CD14-positive monocyte (primary cell): ENCODE results near the gene MALSU1. TPM values are rescaled to one million over a fixed set of nuclear protein-coding genes. Genes with fewer than 3 reads are reported as not detected.

Experiments
- DNase-seq, 3 donors: peaks; one replicate each; pipeline ENCODE4 v3.0.0-alpha.2; 2011 to 2022
- H2AFZ ChIP-seq: 2 replicates; pipeline ENCODE4 v1.6.0; 2012; ENCODE audit warnings: mild to moderate bottlenecking, low read depth, low read length, inconsistent platforms; ENCODE audit not compliant: insufficient read depth, poor library complexity, severe bottlenecking
- H3K27ac ChIP-seq, 2 donors: 1 replicate in 1 of 2; 2 replicates in 1 of 2; pipeline ENCODE4 v1.5.1; 2012 to 2013; ENCODE audit warnings: low read length in 2 of 2, control low read depth in 1 of 2, inconsistent platforms in 1 of 2, low read depth in 1 of 2, mild to moderate bottlenecking in 1 of 2
- H3K27me3 ChIP-seq, 2 donors: one replicate each; pipeline versions ENCODE4 v1.6.0 to v1.6.1; 2011 to 2013; ENCODE audit warnings: low read length in 2 of 2; ENCODE audit not compliant: control insufficient read depth in 2 of 2, insufficient read depth in 2 of 2
- H3K36me3 ChIP-seq, 2 donors: replicated peaks in 1 of 2; 1 replicate in 1 of 2; 2 replicates in 1 of 2; pipeline versions ENCODE4 v1.5.1 to v1.6.1; 2012 to 2013; ENCODE audit warnings: low read length in 2 of 2, control low read depth in 1 of 2, inconsistent platforms in 1 of 2, mild to moderate bottlenecking in 1 of 2; ENCODE audit not compliant: insufficient read depth in 2 of 2, control insufficient read depth in 1 of 2
- H3K4me1 ChIP-seq, 2 donors: 1 replicate in 1 of 2; 2 replicates in 1 of 2; pipeline versions ENCODE4 v1.5.1 to v1.6.1; 2012 to 2013; ENCODE audit warnings: low read length in 2 of 2, control low read depth in 1 of 2, inconsistent platforms in 1 of 2, mild to moderate bottlenecking in 1 of 2, moderate library complexity in 1 of 2; ENCODE audit not compliant: insufficient read depth in 2 of 2, control insufficient read depth in 1 of 2
- H3K4me2 ChIP-seq: replicated peaks from 2 replicates; pipeline ENCODE3; 2012; ENCODE audit warnings: low read length, moderate library complexity, mild to moderate bottlenecking; ENCODE audit not compliant: poor library complexity, severe bottlenecking; ENCODE audit errors: extremely low read depth
- H3K4me3 ChIP-seq, 3 experiments: fragments of 200-600 bp in 1 of 3; sonication (generic) in 1 of 3; replicated peaks in 1 of 3; 1 replicate in 2 of 3; 2 replicates in 1 of 3; pipeline ENCODE4 v1.5.1; 2011 to 2013; ENCODE audit warnings: low read length in 3 of 3, mild to moderate bottlenecking in 3 of 3, control low read depth in 2 of 3, low read depth in 2 of 3, inconsistent platforms in 1 of 3, moderate library complexity in 1 of 3
- H3K79me2 ChIP-seq: 2 replicates; pipeline ENCODE4 v1.6.0; 2012; ENCODE audit warnings: mild to moderate bottlenecking, control low read depth, inconsistent platforms, low read length, moderate library complexity; ENCODE audit not compliant: insufficient read depth
- H3K9ac ChIP-seq: 2 replicates; pipeline ENCODE4 v1.6.0; 2017; ENCODE audit warnings: low read length, mild to moderate bottlenecking; ENCODE audit not compliant: insufficient read depth, poor library complexity, severe bottlenecking
- H3K9me3 ChIP-seq, 2 donors: replicated peaks in 1 of 2; 1 replicate in 1 of 2; 2 replicates in 1 of 2; pipeline versions ENCODE4 v1.5.1 to v1.6.1; 2012 to 2013; ENCODE audit warnings: low read length in 2 of 2, control low read depth in 1 of 2; ENCODE audit not compliant: control insufficient read depth in 1 of 2, insufficient read depth in 1 of 2
- H4K20me1 ChIP-seq: 2 replicates; pipeline ENCODE4 v1.6.0; 2012; ENCODE audit warnings: mild to moderate bottlenecking, low read length, control low read depth, moderate library complexity; ENCODE audit not compliant: insufficient read depth
- H3K27ac Mint-ChIP-seq, 7 donors: one replicate each; pipeline ENCODE4 v1.8.0; 2020; ENCODE audit warnings: mild to moderate bottlenecking in 7 of 7, mixed read lengths in 7 of 7, moderate library complexity in 6 of 7, inconsistent platforms in 2 of 7
- H3K27me3 Mint-ChIP-seq, 3 donors: one replicate each; pipeline ENCODE4 v1.8.0; 2021 to 2022; ENCODE audit warnings: low read depth in 3 of 3, mild to moderate bottlenecking in 3 of 3, mixed read lengths in 3 of 3, moderate library complexity in 3 of 3, inconsistent platforms in 1 of 3
- H3K36me3 Mint-ChIP-seq, 2 donors: one replicate each; pipeline ENCODE4 v1.8.0; 2020; ENCODE audit warnings: mixed read lengths in 2 of 2, inconsistent platforms in 1 of 2, mild to moderate bottlenecking in 1 of 2
- H3K4me1 Mint-ChIP-seq: one replicate; pipeline ENCODE4 v1.8.0; 2020; ENCODE audit warnings: mild to moderate bottlenecking, mixed read lengths
- H3K4me3 Mint-ChIP-seq, 2 donors: one replicate each; pipeline ENCODE4 v1.8.0; 2020; ENCODE audit warnings: mild to moderate bottlenecking in 2 of 2, mixed read lengths in 2 of 2, moderate library complexity in 1 of 2
- H3K9me3 Mint-ChIP-seq, 7 donors: one replicate each; pipeline ENCODE4 v1.8.0; 2020 to 2022; ENCODE audit warnings: mixed read lengths in 7 of 7, mild to moderate bottlenecking in 6 of 7, moderate library complexity in 6 of 7, inconsistent platforms in 2 of 7
- WGBS: methylation state at CpG from one replicate; pipeline ENCODE4 v1.1.5; 2013; ENCODE audit warnings: missing lambda C conversion rate; ENCODE audit not compliant: insufficient coverage; 5-methylcytosine and 5-hydroxymethylcytosine counted together
- intact Hi-C, 2 donors: fragments of 100-400 bp; cut with micrococcal nuclease; formaldehyde crosslinking; loops; one replicate each; pipeline versions ENCODE4 v1.15.0 to v1.15.1; 2023
- polyA plus RNA-seq, 3 donors: library from polyadenylated mRNA; depleted of rRNA in 1 of 3; unstranded in 2 of 3; stranded (reverse) in 1 of 3; fragments of 300-500 nt in 2 of 3; fragments of >200 nt in 1 of 3; fragmentation: Illumina TruSeq in 2 of 3; gene quantifications; 1 replicate in 2 of 3; 2 replicates in 1 of 3; pipeline ENCODE4 v1.2.3, GENCODE V29; 2012 to 2021
- TF ChIP-seq, protein P1 (sequence below): fragments of 200-600 bp; IDR thresholded peaks from one replicate; pipeline ENCODE4 v1.8.0; 2022; ENCODE audit warnings: antibody characterized with exemption, mild to moderate bottlenecking

MALSU1 gene
- polyA plus RNA-seq, 3 donors, result 16.8 to 41.5 (median 41.4) TPM

DNA sequence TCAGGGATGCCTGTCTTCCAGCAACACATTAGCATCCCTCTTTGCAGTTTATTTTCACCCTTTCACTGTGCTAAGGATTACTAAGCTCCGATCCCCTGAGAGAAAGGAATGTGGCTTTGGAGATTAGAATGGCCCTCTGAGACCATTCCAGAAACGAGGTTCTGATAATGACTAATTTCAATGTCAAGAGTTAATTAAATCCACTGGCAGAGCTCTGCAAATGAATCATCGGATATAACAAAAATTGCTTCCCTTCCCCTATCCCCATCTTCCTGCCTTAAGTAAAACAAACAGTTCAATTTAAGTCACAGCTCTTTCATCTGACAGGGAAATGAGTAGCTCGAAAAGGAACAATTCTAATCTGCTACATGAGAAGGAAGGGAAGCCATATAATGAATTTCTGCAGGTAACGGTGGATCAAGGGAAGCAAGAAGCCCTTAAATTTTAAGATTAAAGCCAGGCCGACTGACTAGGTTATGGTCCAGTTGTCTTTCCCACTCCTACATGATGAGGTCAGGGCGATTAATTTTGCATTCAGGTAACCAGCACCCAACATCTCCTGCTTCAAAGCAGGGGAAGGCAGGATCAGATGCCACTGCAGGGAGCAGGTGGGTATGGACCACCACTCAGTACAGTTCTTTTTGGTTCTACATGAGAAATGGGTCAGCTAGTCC, 50.5 kb downstream of the MALSU1 start:
- Histone ChIP-seq H3K4me2 (no peak overlapping the region), H3K27me3 (no peaks in the 10 kb centered on the region), H3K4me3 (no peak overlapping the region), H3K36me3 (no peaks in the 10 kb centered on the region), H3K9ac (no peak overlapping the region), H3K79me2 (no peaks in the 10 kb centered on the region), H2AFZ (no peak overlapping the region), H4K20me1 (no peaks in the 10 kb centered on the region), H3K27ac (no peak overlapping the region), H3K9me3 (no peaks in the 10 kb centered on the region), H3K4me1 (peaks cover 12 to 26% of the 10 kb centered on the region in 2 donors)
- Mint-ChIP-seq H3K36me3 (peaks cover 0 to 3% of the 10 kb centered on the region in 2 donors), H3K27ac (no peak overlapping the region), H3K4me3 (no peak overlapping the region), H3K9me3 (no peaks in the 10 kb centered on the region), H3K27me3 (peaks cover 0 to 2% (median 0%) of the 10 kb centered on the region in 3 donors), H3K4me1 (peaks cover 23% of the 10 kb centered on the region)
- TF ChIP-seq, protein P1, sequence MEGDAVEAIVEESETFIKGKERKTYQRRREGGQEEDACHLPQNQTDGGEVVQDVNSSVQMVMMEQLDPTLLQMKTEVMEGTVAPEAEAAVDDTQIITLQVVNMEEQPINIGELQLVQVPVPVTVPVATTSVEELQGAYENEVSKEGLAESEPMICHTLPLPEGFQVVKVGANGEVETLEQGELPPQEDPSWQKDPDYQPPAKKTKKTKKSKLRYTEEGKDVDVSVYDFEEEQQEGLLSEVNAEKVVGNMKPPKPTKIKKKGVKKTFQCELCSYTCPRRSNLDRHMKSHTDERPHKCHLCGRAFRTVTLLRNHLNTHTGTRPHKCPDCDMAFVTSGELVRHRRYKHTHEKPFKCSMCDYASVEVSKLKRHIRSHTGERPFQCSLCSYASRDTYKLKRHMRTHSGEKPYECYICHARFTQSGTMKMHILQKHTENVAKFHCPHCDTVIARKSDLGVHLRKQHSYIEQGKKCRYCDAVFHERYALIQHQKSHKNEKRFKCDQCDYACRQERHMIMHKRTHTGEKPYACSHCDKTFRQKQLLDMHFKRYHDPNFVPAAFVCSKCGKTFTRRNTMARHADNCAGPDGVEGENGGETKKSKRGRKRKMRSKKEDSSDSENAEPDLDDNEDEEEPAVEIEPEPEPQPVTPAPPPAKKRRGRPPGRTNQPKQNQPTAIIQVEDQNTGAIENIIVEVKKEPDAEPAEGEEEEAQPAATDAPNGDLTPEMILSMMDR, result no peak
- intact Hi-C loops, result no loop called here
- no peak for DNase-seq
- 100% methylated on average over 1 of the region's 7 CpGs for WGBS

DNA sequence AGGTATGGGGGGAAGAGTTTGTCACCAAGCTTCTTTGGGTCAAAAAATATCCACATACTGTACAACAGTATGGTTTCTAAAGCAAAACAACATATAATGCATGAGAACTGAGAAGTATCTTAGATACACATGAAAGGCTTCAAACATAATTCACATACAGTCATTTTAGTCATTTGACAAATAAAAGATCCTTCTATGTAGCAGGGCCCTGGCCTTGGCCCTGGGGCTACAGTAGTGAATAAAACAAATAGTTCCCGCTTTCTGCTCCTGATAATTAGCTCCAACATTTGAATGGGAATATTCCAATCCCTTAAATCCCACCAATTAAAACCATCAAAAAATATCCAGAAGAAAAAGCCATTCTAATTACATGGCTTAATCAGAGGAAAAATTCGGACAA, 51.3 kb downstream of the MALSU1 start:
- no peak overlapping the region for H3K4me2 ChIP-seq
- no peaks in the 10 kb centered on the region for H3K36me3 Mint-ChIP-seq
- intact Hi-C loops, result no loop called here
- TF ChIP-seq, protein P1, result no peak
- H3K4me3 Mint-ChIP-seq, result no peak overlapping the region
- H3K27ac ChIP-seq, result no peak overlapping the region
- no peak overlapping the region for H3K9ac ChIP-seq
- no peaks in the 10 kb centered on the region for H3K27me3 ChIP-seq
- H3K27ac Mint-ChIP-seq, result no peak overlapping the region
- peaks cover 0 to 5% (median 3%) of the 10 kb centered on the region in 3 donors for H3K27me3 Mint-ChIP-seq
- no peaks in the 10 kb centered on the region for H3K36me3 ChIP-seq
- peaks cover 12 to 26% of the 10 kb centered on the region in 2 donors for H3K4me1 ChIP-seq
- WGBS, result no CpG with 5 or more reads among the region's 2 CpGs
- no peaks in the 10 kb centered on the region for H4K20me1 ChIP-seq
- H3K4me1 Mint-ChIP-seq, result peaks cover 23% of the 10 kb centered on the region
- H3K9me3 Mint-ChIP-seq, result no peaks in the 10 kb centered on the region
- no peaks in the 10 kb centered on the region for H3K79me2 ChIP-seq
- H3K9me3 ChIP-seq, result no peaks in the 10 kb centered on the region
- H2AFZ ChIP-seq, result no peak overlapping the region
- no peak overlapping the region for H3K4me3 ChIP-seq
- DNase-seq, result no peak
